ENCODE data around the gene SLC47A2. TPM values are rescaled to one million over a fixed set of nuclear protein-coding genes. Genes with fewer than 3 reads are reported as not detected.
A peak's percentile ranks its signal among the peaks of the same experiment; 100 is the strongest.

The SLC47A2 gene
- total and polyA plus RNA-seq, 4 donors: 0.02 to 0.18 (median 0.06) TPM; not detected in 1

DNA sequence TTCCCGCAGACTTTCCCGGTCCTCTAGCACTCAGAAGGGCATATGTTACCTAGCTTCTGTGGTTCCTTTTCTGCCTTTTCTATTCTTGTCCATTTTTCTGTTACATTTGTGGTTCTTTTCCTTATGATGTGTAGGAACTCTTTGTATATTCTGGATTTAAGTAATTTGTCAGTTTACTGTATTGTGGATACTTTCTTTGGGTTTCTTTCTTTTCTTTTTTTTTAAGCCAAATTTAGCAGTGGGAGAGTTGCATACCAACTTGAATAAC is 67.2 kb downstream of the SLC47A2 start:
- Histone ChIP-seq H3K9me3 (ENCODE audit: control insufficient read depth in 4 of 4, insufficient read depth in 3 of 4, low read length in 3 of 4) (no peaks in the 10 kb centered on the region), H3K36me3 (ENCODE audit: control insufficient read depth in 4 of 4, insufficient read depth in 4 of 4, low read length in 4 of 4) (peaks cover 0 to 6% (median 2%) of the 10 kb centered on the region in 4 donors), H3K9ac (ENCODE audit: insufficient read depth in 1 of 2, low read length in 2 of 2) (peak overlapping the region in 1 of 2 donors; percentile 59), H3K27me3 (ENCODE audit: control insufficient read depth in 3 of 3, insufficient read depth in 3 of 3, low read length in 2 of 3) (no peaks in the 10 kb centered on the region), H3K4me3 (peak overlapping the region; percentile 68), H3K27ac (ENCODE audit: low read depth in 1 of 2, low read length in 1 of 2) (peak overlapping the region; percentile 89 to 98), H3K4me1 (ENCODE audit: control insufficient read depth in 5 of 5, insufficient read depth in 5 of 5, low read length in 5 of 5) (peaks cover 0 to 39% (median 15%) of the 10 kb centered on the region in 5 donors)
- ATAC-seq (ENCODE audit: insufficient read depth, low FRiP score) (no peak), DNase-seq (no peak)
- TF ChIP-seq, protein P1, sequence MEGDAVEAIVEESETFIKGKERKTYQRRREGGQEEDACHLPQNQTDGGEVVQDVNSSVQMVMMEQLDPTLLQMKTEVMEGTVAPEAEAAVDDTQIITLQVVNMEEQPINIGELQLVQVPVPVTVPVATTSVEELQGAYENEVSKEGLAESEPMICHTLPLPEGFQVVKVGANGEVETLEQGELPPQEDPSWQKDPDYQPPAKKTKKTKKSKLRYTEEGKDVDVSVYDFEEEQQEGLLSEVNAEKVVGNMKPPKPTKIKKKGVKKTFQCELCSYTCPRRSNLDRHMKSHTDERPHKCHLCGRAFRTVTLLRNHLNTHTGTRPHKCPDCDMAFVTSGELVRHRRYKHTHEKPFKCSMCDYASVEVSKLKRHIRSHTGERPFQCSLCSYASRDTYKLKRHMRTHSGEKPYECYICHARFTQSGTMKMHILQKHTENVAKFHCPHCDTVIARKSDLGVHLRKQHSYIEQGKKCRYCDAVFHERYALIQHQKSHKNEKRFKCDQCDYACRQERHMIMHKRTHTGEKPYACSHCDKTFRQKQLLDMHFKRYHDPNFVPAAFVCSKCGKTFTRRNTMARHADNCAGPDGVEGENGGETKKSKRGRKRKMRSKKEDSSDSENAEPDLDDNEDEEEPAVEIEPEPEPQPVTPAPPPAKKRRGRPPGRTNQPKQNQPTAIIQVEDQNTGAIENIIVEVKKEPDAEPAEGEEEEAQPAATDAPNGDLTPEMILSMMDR (IDR thresholded peaks at IDR 0.05; ENCODE audit: control extremely low read depth, extremely low read depth): no peak
- 0 to 1% methylated on average over 2 of the region's 2 CpGs for WGBS, 2 donors

- peak within 1 kb of the TSS; percentile 68 for H3K4me3 ChIP-seq
- no peaks in the 10 kb centered on the region for H3K27me3 ChIP-seq (ENCODE audit: control insufficient read depth in 3 of 3, insufficient read depth in 3 of 3, low read length in 2 of 3)
- peak within 1 kb of the TSS; percentile 71 to 83 for H3K9ac ChIP-seq (ENCODE audit: insufficient read depth in 1 of 2, low read length in 2 of 2)
- 0% methylated on average over 67 to 71 of the region's 71 CpGs for WGBS, 2 donors
- TF ChIP-seq, protein P1 (IDR thresholded peaks at IDR 0.05; ENCODE audit: control extremely low read depth, extremely low read depth): no peak
- peaks cover 0 to 39% (median 15%) of the 10 kb centered on the region in 5 donors for H3K4me1 ChIP-seq (ENCODE audit: control insufficient read depth in 5 of 5, insufficient read depth in 5 of 5, low read length in 5 of 5)
- H3K9me3 ChIP-seq (ENCODE audit: control insufficient read depth in 4 of 4, insufficient read depth in 3 of 4, low read length in 3 of 4): no peaks in the 10 kb centered on the region
- peaks cover 0 to 6% (median 1%) of the 10 kb centered on the region in 4 donors for H3K36me3 ChIP-seq (ENCODE audit: control insufficient read depth in 4 of 4, insufficient read depth in 4 of 4, low read length in 4 of 4)
- ATAC-seq (ENCODE audit: insufficient read depth, low FRiP score) (peak; percentile 98), DNase-seq (peak; percentile 96 to 98 (median 96))
- peak within 1 kb of the TSS; percentile 89 to 98 for H3K27ac ChIP-seq (ENCODE audit: low read depth in 1 of 2, low read length in 1 of 2)
Observed at GRCh38 chr17:19648475-19649273, 67.7 kb downstream of the SLC47A2 start, which contains the start of gene ALDH3A2. ALDH3A2 (plus strand) TSS chr17:19648751; CDS start chr17:19648972, 221 bp downstream.

GRCh38 chr17:19647697-19648474 is 68.5 kb downstream of the SLC47A2 start:
- Histone ChIP-seq H3K9ac (ENCODE audit: insufficient read depth in 1 of 2, low read length in 2 of 2) (peak overlapping the region; percentile 71 to 83), H3K4me1 (ENCODE audit: control insufficient read depth in 5 of 5, insufficient read depth in 5 of 5, low read length in 5 of 5) (peaks cover 0 to 39% (median 15%) of the 10 kb centered on the region in 5 donors)
- 2 to 3% methylated on average over 37 of the region's 37 CpGs for WGBS, 2 donors

More at GRCh38 chr17:19647697-19648474, 68.5 kb downstream of the SLC47A2 start:
- peak overlapping the region; percentile 68 for H3K4me3 ChIP-seq
- TF ChIP-seq, protein P1 (IDR thresholded peaks at IDR 0.05; ENCODE audit: control extremely low read depth, extremely low read depth): no peak
- ATAC-seq (ENCODE audit: insufficient read depth, low FRiP score): peak; percentile 28
- no peaks in the 10 kb centered on the region for H3K9me3 ChIP-seq (ENCODE audit: control insufficient read depth in 4 of 4, insufficient read depth in 3 of 4, low read length in 3 of 4)
- H3K27me3 ChIP-seq (ENCODE audit: control insufficient read depth in 3 of 3, insufficient read depth in 3 of 3, low read length in 2 of 3): no peaks in the 10 kb centered on the region
- H3K27ac ChIP-seq (ENCODE audit: low read depth in 1 of 2, low read length in 1 of 2): peak overlapping the region; percentile 89 to 98
- DNase-seq: peak; percentile 69 to 79 (median 79)
- H3K36me3 ChIP-seq (ENCODE audit: control insufficient read depth in 4 of 4, insufficient read depth in 4 of 4, low read length in 4 of 4): peaks cover 0 to 3% (median 0%) of the 10 kb centered on the region in 4 donors
